OCI-LY1 (cell line): ENCODE results near the gene CDH7.

ENCODE experiments used
- CTCF ChIP-seq: fragments of 200-600 bp; sonication (generic), shearing (Covaris generic); IDR thresholded peaks from 2 replicates; pipeline ENCODE4 v1.5.1; 2017; ENCODE audit warnings: mild to moderate bottlenecking, antibody characterized with exemption, low read length, moderate library complexity, mixed read lengths
- EZH2 ChIP-seq: fragments of 200-600 bp; sonication (generic), shearing (Covaris generic); IDR thresholded peaks from 2 replicates; pipeline ENCODE4 v1.8.0; 2017; ENCODE audit warnings: borderline replicate concordance, mixed run types, mild to moderate bottlenecking, antibody characterized with exemption, low read length, moderate library complexity, mixed read lengths

GRCh38 chr18:65749841-65750240, 971 bp upstream of the CDH7 start:
- TF ChIP-seq EZH2 (no peak), CTCF (no peak)
